ENCODE measurements around the gene PHTF1.

DNA sequence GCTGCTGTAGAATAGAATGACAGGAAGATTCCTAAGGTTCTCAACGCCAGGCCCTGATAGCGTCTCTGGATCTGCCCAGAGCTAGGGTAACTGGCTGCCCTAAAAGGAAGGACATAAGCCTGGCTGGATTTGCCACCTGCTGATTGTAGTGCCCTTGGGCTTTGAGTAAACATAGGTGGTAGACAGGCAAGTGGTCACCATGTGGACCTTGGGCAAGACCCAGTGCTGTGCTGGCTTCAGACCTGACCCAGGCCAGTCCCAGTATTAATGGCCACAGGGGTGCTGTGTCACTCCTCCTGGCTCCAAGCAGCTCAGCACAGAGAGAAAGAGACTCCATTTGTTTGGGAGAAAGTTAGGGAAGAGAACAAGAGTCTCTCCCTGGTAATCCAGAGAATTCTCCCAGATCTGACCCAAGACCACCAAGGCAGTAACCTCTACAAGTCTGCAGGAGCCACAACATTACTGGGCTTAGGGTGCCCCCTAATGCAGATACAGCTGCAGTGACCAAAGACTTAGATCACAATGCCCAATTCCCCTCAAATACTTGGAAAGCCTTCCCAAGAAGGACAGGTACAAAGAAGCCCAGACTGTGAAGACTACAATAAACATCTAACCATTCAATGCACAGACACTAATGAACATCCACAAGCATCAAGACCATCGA lies 44.5 kb downstream of the PHTF1 start:
- TF ChIP-seq, protein P1, sequence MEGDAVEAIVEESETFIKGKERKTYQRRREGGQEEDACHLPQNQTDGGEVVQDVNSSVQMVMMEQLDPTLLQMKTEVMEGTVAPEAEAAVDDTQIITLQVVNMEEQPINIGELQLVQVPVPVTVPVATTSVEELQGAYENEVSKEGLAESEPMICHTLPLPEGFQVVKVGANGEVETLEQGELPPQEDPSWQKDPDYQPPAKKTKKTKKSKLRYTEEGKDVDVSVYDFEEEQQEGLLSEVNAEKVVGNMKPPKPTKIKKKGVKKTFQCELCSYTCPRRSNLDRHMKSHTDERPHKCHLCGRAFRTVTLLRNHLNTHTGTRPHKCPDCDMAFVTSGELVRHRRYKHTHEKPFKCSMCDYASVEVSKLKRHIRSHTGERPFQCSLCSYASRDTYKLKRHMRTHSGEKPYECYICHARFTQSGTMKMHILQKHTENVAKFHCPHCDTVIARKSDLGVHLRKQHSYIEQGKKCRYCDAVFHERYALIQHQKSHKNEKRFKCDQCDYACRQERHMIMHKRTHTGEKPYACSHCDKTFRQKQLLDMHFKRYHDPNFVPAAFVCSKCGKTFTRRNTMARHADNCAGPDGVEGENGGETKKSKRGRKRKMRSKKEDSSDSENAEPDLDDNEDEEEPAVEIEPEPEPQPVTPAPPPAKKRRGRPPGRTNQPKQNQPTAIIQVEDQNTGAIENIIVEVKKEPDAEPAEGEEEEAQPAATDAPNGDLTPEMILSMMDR (IDR thresholded peaks at IDR 0.05) = no peak
- no peak for TF ChIP-seq POLR2A (IDR thresholded peaks at IDR 0.05)
